Stimulated activated CD4-positive, alpha-beta T cell treated with anti-CD3 and anti-CD28 coated beads, Interleukin-1b, Interleukin-23, amount 100 ng/mL, for 24 hours (primary cell): ENCODE measurements around the gene KMO.

Experiments
- DNase-seq, 4 experiments: peaks; one replicate each; pipeline ENCODE4 v3.0.0-alpha.2; 2020; ENCODE audit warnings: low read depth in 4 of 4, low spot score in 1 of 4

KMO gene

GRCh38 chr1:241532162-241532531 lies at the start of gene KMO:
Gene KMO, plus strand, starts transcription at chr1:241532378. Its CDS starts 67 bp downstream, at chr1:241532445.
- no peak for DNase-seq

GRCh38 chr1:241482761-241483250 lies 49.4 kb upstream of the KMO start:
- no peak for DNase-seq

- no peak for DNase-seq
Measured at GRCh38 chr1:241485145-241485544, 47.0 kb upstream of the KMO start.

GRCh38 chr1:241485554-241485992 lies 46.6 kb upstream of the KMO start:
- DNase-seq: no peak

GRCh38 chr1:241488739-241489138 lies 43.4 kb upstream of the KMO start:
- no peak for DNase-seq

GRCh38 chr1:241495741-241496140 lies 36.4 kb upstream of the KMO start:
- DNase-seq: no peak

- DNase-seq: no peak
Measured at GRCh38 chr1:241499910-241500309, 32.3 kb upstream of the KMO start.

GRCh38 chr1:241503444-241503843 lies 28.7 kb upstream of the KMO start:
- DNase-seq: no peak

- no peak for DNase-seq
Measured at GRCh38 chr1:241507189-241507863, 24.9 kb upstream of the KMO start.

- no peak for DNase-seq
Measured at GRCh38 chr1:241513378-241513777, 18.8 kb upstream of the KMO start.

GRCh38 chr1:241518476-241519307 lies 13.5 kb upstream of the KMO start:
- DNase-seq: peak in 3 of 4 experiments; percentile 1 to 14 (median 3)

- DNase-seq: peak; percentile 76 to 90 (median 82)
Measured at GRCh38 chr1:241519308-241520079, 12.7 kb upstream of the KMO start, which contains the start of gene FH. Gene FH, minus strand, starts transcription at chr1:241519755. Its CDS starts 33 bp downstream, at chr1:241519722.

- no peak for DNase-seq
Measured at GRCh38 chr1:241520080-241520465, 12.1 kb upstream of the KMO start.

GRCh38 chr1:241521718-241522117 lies 10.5 kb upstream of the KMO start:
- DNase-seq: no peak

- no peak for DNase-seq
Measured at GRCh38 chr1:241525026-241525425, 7.2 kb upstream of the KMO start.

- no peak for DNase-seq
Measured at GRCh38 chr1:241527146-241527545, 5.0 kb upstream of the KMO start.

GRCh38 chr1:241531195-241532161 lies 700 bp upstream of the KMO start:
- DNase-seq: no peak

- DNase-seq: no peak
Measured at GRCh38 chr1:241532864-241533263, 686 bp downstream of the KMO start.

- no peak for DNase-seq
Measured at GRCh38 chr1:241533326-241534115, 1.3 kb downstream of the KMO start.
